Measurements from ENCODE around the gene RAB3IP.
"Not testable (repeated sequence)": the region's sequence is repeated elsewhere in the genome, so short reads cannot be mapped to it uniquely, and the experiment has no call there.

RAB3IP gene

GRCh38 chr12:69756088-69756755, 17.6 kb downstream of the RAB3IP start:
- DNase-seq, result no peak

- DNase-seq, result no peak
Observed at GRCh38 chr12:69758105-69758504, 19.4 kb downstream of the RAB3IP start.

GRCh38 chr12:69759581-69759980, 20.9 kb downstream of the RAB3IP start:
- not testable (repeated sequence) for DNase-seq

- no peak for DNase-seq
Observed at GRCh38 chr12:69765515-69765914, 26.9 kb downstream of the RAB3IP start.

- DNase-seq, result no peak
Observed at GRCh38 chr12:69766260-69766659, 27.6 kb downstream of the RAB3IP start.

GRCh38 chr12:69779928-69780327, 41.3 kb downstream of the RAB3IP start:
- DNase-seq, result no peak

- DNase-seq, result no peak
Observed at GRCh38 chr12:69783365-69783764, 44.7 kb downstream of the RAB3IP start.

- no peak for DNase-seq
Observed at GRCh38 chr12:69789351-69789750, 50.7 kb downstream of the RAB3IP start.

GRCh38 chr12:69792533-69792932, 53.9 kb downstream of the RAB3IP start:
- no peak for DNase-seq

- DNase-seq, result not testable (repeated sequence)
Observed at GRCh38 chr12:69807101-69807897, 68.6 kb downstream of the RAB3IP start.

GRCh38 chr12:69810870-69811498, 72.3 kb downstream of the RAB3IP start:
- DNase-seq, result no peak

- DNase-seq, result no peak
Observed at GRCh38 chr12:69816082-69816481, 77.4 kb downstream of the RAB3IP start.

- no peak for DNase-seq
Observed at GRCh38 chr12:69821032-69821455, 82.4 kb downstream of the RAB3IP start.

GRCh38 chr12:69821456-69822159, 82.9 kb downstream of the RAB3IP start:
- no peak for DNase-seq

GRCh38 chr12:69822201-69822860, 83.7 kb downstream of the RAB3IP start:
- DNase-seq, result no peak

- DNase-seq, result no peak
Observed at GRCh38 chr12:69824028-69824427, 85.4 kb downstream of the RAB3IP start.

- DNase-seq, result no peak
Observed at GRCh38 chr12:69824966-69825560, 86.4 kb downstream of the RAB3IP start, which contains the start of gene MYRFL. TSS of gene MYRFL (plus strand) at chr12:69825227. CDS start at chr12:69825518, 291 bp downstream.

- DNase-seq, result no peak
Observed at GRCh38 chr12:69828897-69829296, 90.2 kb downstream of the RAB3IP start.

GRCh38 chr12:69833696-69834095, 95.0 kb downstream of the RAB3IP start:
- DNase-seq, result no peak

- DNase-seq, result no peak
Observed at GRCh38 chr12:69834147-69834546, 95.5 kb downstream of the RAB3IP start.

- no peak for DNase-seq
Observed at GRCh38 chr12:69834576-69834975, 95.9 kb downstream of the RAB3IP start.

GRCh38 chr12:69835081-69835480, 96.4 kb downstream of the RAB3IP start:
- no peak for DNase-seq

All from effector CD4-positive, alpha-beta T cell (primary cell).